K562 (cell line): ENCODE data around the gene SH3BP5L. TPM values are rescaled to one million over a fixed set of nuclear protein-coding genes. Genes with fewer than 3 reads are reported as not detected.

ENCODE experiments used
- ATAC-seq: fragments of 200-7000 bp; cut with Tn5 transposase; 3 replicates; pipeline ENCODE4 v1.9.1; 2020; ENCODE audit warnings: moderate library complexity
- BruUV-seq: library from RNA; stranded (reverse); fragments of 400-500 nt; replicated peaks from 2 replicates; lab custom pipeline; 2021; lab: Mats Ljungman, UMichigan
- CTCF ChIA-PET: fragments of 300-600 bp; formaldehyde crosslinking; extraction: SDS; loops from one replicate; lab custom pipeline; 2021; ENCODE audit warnings: low intra/inter-chr PET ratio; lab: Yijun Ruan, JAX
- POLR2A ChIA-PET: fragments of 300-600, 350-650 bp; sonication (Branson Sonifier 250); formaldehyde crosslinking; extraction: SDS; loops from one replicate; lab custom pipeline; 2021; ENCODE audit warnings: antibody characterized with exemption, inconsistent platforms; lab: Yijun Ruan, JAX
- DNase-seq, 4 experiments: peaks; one replicate each; pipeline versions ENCODE4 v3.0.0 to v3.0.0-alpha.2; 2011 to 2018; ENCODE audit warnings: low spot score in 3 of 4, mixed read lengths in 3 of 4; ENCODE audit errors: extremely low read depth in 1 of 4
- FAIRE-seq: peaks from 2 replicates; lab custom pipeline; 2011; peaks lifted over from hg19 to GRCh38; lab: Jason Lieb, UNC
- H2AFZ ChIP-seq: 2 replicates; pipeline ENCODE4 v1.6.0; 2011; ENCODE audit warnings: low read depth, low read length, control low read depth, inconsistent platforms
- H3K27ac ChIP-seq: fragments of 200-600 bp; 3 replicates; pipeline ENCODE4 v1.8.0; 2011; ENCODE audit warnings: low read depth, mild to moderate bottlenecking, control low read depth, inconsistent platforms, low read length, moderate library complexity, mixed read lengths; ENCODE audit errors: extremely low read depth
- H3K27me3 ChIP-seq, 2 experiments: fragments of 300-600 bp in 1 of 2; 2 replicates in 1 of 2; 3 replicates in 1 of 2; pipeline versions ENCODE4 v1.6.0 to v1.8.0; 2011; ENCODE audit warnings: inconsistent platforms in 2 of 2, low read length in 2 of 2, mild to moderate bottlenecking in 1 of 2, mixed read lengths in 1 of 2, moderate library complexity in 1 of 2; ENCODE audit not compliant: control insufficient read depth in 2 of 2, insufficient read depth in 2 of 2
- H3K36me3 ChIP-seq: fragments of 300-600 bp; 3 replicates; pipeline ENCODE4 v1.8.0; 2011; ENCODE audit warnings: mild to moderate bottlenecking, low read length, inconsistent platforms; ENCODE audit not compliant: control insufficient read depth, insufficient read depth
- H3K4me1 ChIP-seq, 2 experiments: fragments of 200-600 bp in 1 of 2; replicated peaks in 1 of 2; 2 replicates in 1 of 2; 3 replicates in 1 of 2; pipeline versions ENCODE4 v1.5.1 to v1.8.0; 2011; ENCODE audit warnings: inconsistent platforms in 2 of 2, low read length in 2 of 2, mild to moderate bottlenecking in 1 of 2, mixed read lengths in 1 of 2, moderate library complexity in 1 of 2; ENCODE audit not compliant: control insufficient read depth in 2 of 2, insufficient read depth in 2 of 2
- H3K4me2 ChIP-seq: 2 replicates; pipeline ENCODE4 v1.6.1; 2011; ENCODE audit warnings: low read length, control low read depth, inconsistent platforms, mixed read lengths; ENCODE audit not compliant: insufficient read depth
- H3K4me3 ChIP-seq: fragments of 200-600 bp; sonication (generic), shearing (Covaris generic); 2 replicates; pipeline ENCODE4 v1.5.1; 2016; ENCODE audit warnings: control low read depth, inconsistent platforms
- H3K79me2 ChIP-seq: fragments of 200-600 bp; 3 replicates; pipeline ENCODE4 v1.8.0; 2011; ENCODE audit warnings: low read length, inconsistent platforms; ENCODE audit not compliant: control insufficient read depth, insufficient read depth
- H3K9ac ChIP-seq, 2 experiments: 2 replicates each; pipeline versions ENCODE4 v1.6.0 to v1.6.1; 2011; ENCODE audit warnings: low read depth in 2 of 2, low read length in 2 of 2, control low read depth in 1 of 2, inconsistent platforms in 1 of 2, mild to moderate bottlenecking in 1 of 2, mixed read lengths in 1 of 2; ENCODE audit not compliant: insufficient read depth in 1 of 2
- H3K9me1 ChIP-seq: one replicate; pipeline ENCODE4 v1.6.0; 2011; ENCODE audit warnings: inconsistent platforms, mild to moderate bottlenecking, low read length, moderate library complexity; ENCODE audit not compliant: control insufficient read depth, insufficient read depth
- H3K9me3 ChIP-seq: replicated peaks from 2 replicates; pipeline ENCODE4 v1.5.1; 2011; ENCODE audit warnings: low read depth, low read length, inconsistent platforms; ENCODE audit not compliant: control insufficient read depth, insufficient read depth
- H4K20me1 ChIP-seq: replicated peaks from 2 replicates; pipeline ENCODE4 v1.6.1; 2011; ENCODE audit warnings: low read length, inconsistent platforms, mixed read lengths; ENCODE audit not compliant: control insufficient read depth, insufficient read depth
- ESRRA ChIP-seq: fragments of 450-650 bp; IDR thresholded peaks from 2 replicates; pipeline ENCODE4 v1.6.1; 2014; ENCODE audit warnings: low read depth, mild to moderate bottlenecking, moderate library complexity, borderline replicate concordance
- MECOM ChIP-seq: fragments of 250-450 bp; sonication (Bioruptor Pico); IDR thresholded peaks from 2 replicates; pipeline ENCODE4 v1.8.0; 2022; ENCODE audit warnings: inconsistent platforms
- MEIS2 ChIP-seq: fragments of 450-650 bp; IDR thresholded peaks from 2 replicates; pipeline ENCODE4 v1.6.1; 2014; ENCODE audit warnings: mild to moderate bottlenecking; ENCODE audit not compliant: partially characterized antibody
- MTA3 ChIP-seq: fragments of 450-650 bp; formaldehyde crosslinking; IDR thresholded peaks from 2 replicates; pipeline ENCODE4 v1.6.1; 2017; ENCODE audit warnings: mild to moderate bottlenecking, borderline replicate concordance
- PATZ1 ChIP-seq: fragments of 250-450 bp; sonication (Bioruptor Pico); IDR thresholded peaks from 2 replicates; pipeline ENCODE4 v1.5.0; 2020; ENCODE audit warnings: mild to moderate bottlenecking, borderline replicate concordance
- TBL1XR1 ChIP-seq, 2 experiments: IDR thresholded peaks; 2 replicates each; pipeline ENCODE4 v1.6.1; 2012; ENCODE audit warnings: improper control_type of control experiment in 2 of 2, low read length in 2 of 2, mild to moderate bottlenecking in 1 of 2
- ZFPM2 ChIP-seq: fragments of 250-450 bp; sonication (Bioruptor Pico); IDR thresholded peaks from 2 replicates; pipeline ENCODE4 v1.5.1; 2022; ENCODE audit warnings: mild to moderate bottlenecking
- ZNF282 ChIP-seq: sonication (generic); formaldehyde crosslinking; IDR thresholded peaks from 2 replicates; pipeline ENCODE4 v1.8.1; 2023; ENCODE audit warnings: missing genetic modification reagents
- WGBS: fragments of 100-300 bp; shearing (Covaris generic); methylation state at CpG from one replicate; pipeline ENCODE4 v1.1.6; 2016; ENCODE audit warnings: low coverage, mixed read lengths; ENCODE audit not compliant: insufficient coverage; ENCODE audit errors: missing lambda C conversion rate; 5-methylcytosine and 5-hydroxymethylcytosine counted together
- in situ Hi-C: fragments of 300-500 bp; cut with MboI; formaldehyde crosslinking; loops from 4 replicates; pipeline ENCODE4 v1.15.0; 2018; ENCODE audit warnings: inconsistent platforms, mixed read lengths
- intact Hi-C: fragments of 100-400 bp; cut with micrococcal nuclease; formaldehyde crosslinking; loops from 2 replicates; pipeline ENCODE4 v1.14.2; 2022
- polyA plus RNA-seq, 8 experiments: library from polyadenylated mRNA; depleted of rRNA in 4 of 8; stranded (reverse) in 5 of 8; unstranded in 3 of 8; fragments of >200 nt; fragmentation: Nextera tagmentation in 2 of 8; fragmentation: Illumina TruSeq in 1 of 8; extraction: Ambion mirVana in 2 of 8; extraction: Trizol in 1 of 8; gene quantifications; 2 replicates each; pipeline versions ENCODE4 v1.2.1 to v1.2.3, GENCODE V29; 2011 to 2014; ENCODE audit warnings: inconsistent platforms in 1 of 8, missing spikeins in 1 of 8
- total RNA-seq, 7 experiments: library from RNA; depleted of rRNA in 6 of 7; stranded (reverse); fragments of >200 nt in 6 of 7; fragmentation: Illumina TruSeq in 2 of 7; extraction: Trizol in 2 of 7; gene quantifications; 2 replicates each; pipeline versions ENCODE4 v1.2.1 to v1.2.3, GENCODE V29; 2011 to 2021; ENCODE audit warnings: low replicate concordance in 1 of 7

SH3BP5L gene
- total and polyA plus RNA-seq, 9 of the 15 experiments (the other 6 are each of a cell fraction or from before 2014, with no cell fraction given) = 1.9 to 26.5 (median 15.8) TPM

DNA sequence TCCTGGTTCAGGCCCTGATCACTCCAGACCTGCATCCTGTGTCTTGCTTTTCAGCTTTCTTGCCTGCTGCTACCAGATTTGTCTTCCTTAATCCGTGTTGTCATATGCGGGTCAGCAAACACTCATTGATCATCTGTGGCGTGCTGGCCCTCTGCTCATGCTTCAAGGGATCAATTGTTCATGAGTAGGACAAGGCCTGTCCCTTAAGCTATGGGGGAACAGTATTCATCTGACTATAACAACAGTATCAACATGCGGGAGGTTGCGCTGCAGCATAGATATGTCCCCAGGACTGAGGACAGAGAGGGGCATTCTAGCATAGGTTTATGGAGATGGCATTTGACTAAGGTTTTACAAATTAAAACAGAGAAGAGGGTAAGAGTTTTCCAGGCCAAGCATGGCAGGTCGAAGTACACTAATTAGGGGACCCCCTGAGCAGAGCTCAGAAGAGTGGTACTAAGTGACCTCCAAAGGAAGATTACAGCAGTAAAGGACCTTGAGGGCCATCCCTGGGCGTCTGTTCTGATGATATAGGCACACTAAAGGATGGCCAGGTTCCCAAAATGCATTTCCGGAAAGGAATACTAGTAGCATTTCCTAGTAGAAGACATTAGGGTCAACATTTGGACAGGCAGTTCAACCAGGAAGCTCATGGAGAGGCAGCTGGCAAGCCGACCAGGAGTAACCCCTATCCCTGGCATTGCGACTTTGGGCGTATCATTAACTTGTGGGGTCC lies 11.5 kb upstream of the SH3BP5L start:
- POLR2A ChIA-PET = interaction anchor here (0.8 to 6.1 kb wide), 15 partner anchors 10 to 89 kb away, joined by 3 to 78 read pairs (median 7); partner anchors contain the start of genes PGBD2, SH3BP5L and ZNF692
- no peaks in the 10 kb centered on the region for H3K9me1 ChIP-seq
- DNase-seq = no peak
- in situ Hi-C loops (no loop called here), intact Hi-C loops (no loop called here)
- peaks cover 49% of the 10 kb centered on the region for H3K79me2 ChIP-seq
- H4K20me1 ChIP-seq = no peaks in the 10 kb centered on the region
- WGBS = 24% methylated on average over 11 of the region's 11 CpGs
- CTCF ChIA-PET = no interaction called here
- H3K27me3 ChIP-seq = no peaks in the 10 kb centered on the region
- peak overlapping the region; percentile 67 to 92 for H3K9ac ChIP-seq
- peak overlapping the region; percentile 81 for H3K4me3 ChIP-seq
- H3K9me3 ChIP-seq = no peaks in the 10 kb centered on the region
- H3K36me3 ChIP-seq = peaks cover 9% of the 10 kb centered on the region; the same call in 2 of the 3 replicates
- no peak for ATAC-seq
- H3K4me2 ChIP-seq = peak overlapping the region; percentile 99
- peak overlapping the region; percentile 80 for H2AFZ ChIP-seq
- peaks cover 40 to 43% of the 10 kb centered on the region in 2 experiments for H3K4me1 ChIP-seq
- H3K27ac ChIP-seq = peak overlapping the region; percentile 92
- FAIRE-seq = no peak
- BruUV-seq = TSS peak; percentile 92
- TF ChIP-seq ZFPM2 (no peak), MTA3 (0 out of 2 replicates have a peak, but pooled peaks have one; percentile 48), ESRRA (peak; percentile 7; the same call in 1 of the 2 replicates), PATZ1 (CRISPR knock-in tag) (0 out of 2 replicates have a peak, but pooled peaks have one; percentile 17), MECOM (CRISPR knock-in tag) (0 out of 2 replicates have a peak, but pooled peaks have one; percentile 10), ZNF282 (CRISPR knock-in tag) (no peak), TBL1XR1 (IDR thresholded peaks at IDR 0.05; ENCODE audit: low read length in 2 of 2) (0 out of 4 replicates have a peak, but pooled peaks of 1 of the 2 experiments have one; percentile 9), MEIS2 (peak; percentile 24)
